HTERT RPE-1 (cell line): ENCODE results near the gene LPIN1.

Experiments used
- in situ Hi-C: fragments of 300-500 bp; cut with MboI; formaldehyde crosslinking; loops from 4 replicates; pipeline ENCODE4 v1.14.3; 2020; ENCODE audit warnings: low sequenced_read_pairs

The LPIN1 gene

DNA sequence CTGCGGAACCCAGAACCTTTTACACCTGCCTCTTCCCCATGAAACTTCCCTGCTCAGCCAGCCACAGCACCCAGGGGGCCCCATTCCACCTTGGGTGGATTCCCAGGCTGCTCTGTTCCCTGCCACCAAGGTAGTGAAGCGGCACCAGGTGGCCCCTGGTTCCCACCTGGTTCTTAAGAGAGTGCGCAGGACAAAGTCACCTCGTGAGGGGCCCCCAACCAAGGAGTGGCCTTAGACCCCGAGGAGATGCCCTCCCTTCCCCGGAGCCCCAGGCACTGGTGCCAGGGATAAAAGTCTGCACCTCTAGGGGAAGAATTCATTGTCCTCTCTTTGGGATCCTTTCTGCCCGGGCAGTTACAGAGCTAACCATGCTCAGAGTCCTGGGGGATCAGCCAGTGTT, 3.1 kb upstream of the LPIN1 start:
- in situ Hi-C loops = no loop called here

GRCh38 chr2:11743846-11744553, 2.4 kb upstream of the LPIN1 start:
- in situ Hi-C loops = no loop called here

- in situ Hi-C loops = no loop called here
Measured at GRCh38 chr2:11744631-11745394, 1.6 kb upstream of the LPIN1 start.

GRCh38 chr2:11745613-11746375, 638 bp upstream of the LPIN1 start:
- in situ Hi-C loops = no loop called here

DNA sequence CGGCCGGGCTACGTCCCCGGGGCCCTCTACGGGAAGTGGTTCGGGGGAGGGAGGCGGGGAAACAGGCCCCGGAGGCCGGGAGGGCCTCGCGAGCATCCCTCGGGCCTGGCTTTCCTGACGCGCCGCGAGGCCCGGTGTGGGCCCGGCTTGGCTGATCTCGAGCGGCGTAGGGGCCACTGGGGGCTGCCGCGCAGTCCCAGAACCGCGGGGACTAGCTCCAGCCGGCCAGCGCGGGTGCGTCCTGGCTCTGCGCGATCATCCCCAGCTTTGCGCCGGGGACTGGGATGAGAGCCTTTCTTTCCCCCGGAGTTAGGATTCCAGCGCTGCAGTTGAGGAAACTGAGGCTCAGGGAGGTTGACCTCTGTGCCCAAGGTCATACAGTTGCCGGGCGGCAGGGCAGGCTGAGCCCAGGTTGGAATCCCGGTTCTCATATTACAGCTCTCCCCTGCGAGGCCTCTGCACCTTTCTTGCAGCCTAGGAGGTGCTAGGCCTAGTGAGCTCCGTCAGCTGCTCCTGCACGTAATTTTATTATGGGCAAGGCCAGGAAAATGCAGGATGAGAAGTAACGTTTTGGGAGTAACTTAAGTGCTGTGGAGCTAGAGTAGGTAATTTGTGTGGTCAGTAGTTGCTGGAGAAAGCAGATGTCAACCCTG, 501 bp downstream of the LPIN1 start:
- in situ Hi-C loops = no loop called here

DNA sequence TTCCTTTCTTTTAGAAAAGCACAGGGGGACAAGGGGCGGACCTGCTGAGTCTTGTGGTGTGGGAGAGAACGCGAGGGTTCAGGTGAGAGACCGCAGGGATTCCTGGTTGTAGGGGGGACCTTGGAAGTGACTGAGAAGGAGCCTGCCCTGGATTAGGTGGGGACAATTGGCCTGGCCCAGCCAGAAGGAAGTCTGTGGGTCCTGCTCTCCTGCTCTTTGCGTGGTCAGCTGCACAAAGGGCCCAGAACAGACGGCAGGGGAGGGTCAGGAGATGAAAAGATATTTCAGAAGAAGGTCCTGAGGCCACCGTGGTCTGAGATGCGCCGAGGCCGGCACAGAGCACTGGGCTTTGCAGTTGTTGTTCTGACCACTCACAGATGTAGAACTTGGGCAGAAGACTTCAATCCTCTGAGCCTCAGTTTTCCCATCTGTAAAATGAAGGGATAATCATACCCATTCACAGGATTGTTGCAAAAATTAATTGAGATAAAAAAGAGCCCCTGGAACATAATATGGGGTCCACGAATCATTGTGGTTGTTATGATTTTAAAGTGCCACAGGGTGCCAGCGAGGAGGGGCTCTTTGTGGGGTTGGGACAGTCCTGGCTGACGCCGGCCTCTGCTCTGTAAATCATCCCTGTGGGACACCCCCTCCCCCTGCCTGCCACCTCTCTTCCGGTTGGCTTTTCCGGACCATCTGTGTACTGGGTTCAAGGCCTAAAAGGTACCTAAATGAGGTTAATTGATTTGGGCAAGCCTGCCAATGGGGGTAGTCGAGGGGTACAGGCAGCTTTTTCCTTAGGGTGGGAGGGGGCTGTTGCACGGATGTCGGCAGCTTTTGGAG, 1.8 kb downstream of the LPIN1 start:
- in situ Hi-C loops = no loop called here

- in situ Hi-C loops = no loop called here
Measured at GRCh38 chr2:11748861-11749645, 2.6 kb downstream of the LPIN1 start.

DNA sequence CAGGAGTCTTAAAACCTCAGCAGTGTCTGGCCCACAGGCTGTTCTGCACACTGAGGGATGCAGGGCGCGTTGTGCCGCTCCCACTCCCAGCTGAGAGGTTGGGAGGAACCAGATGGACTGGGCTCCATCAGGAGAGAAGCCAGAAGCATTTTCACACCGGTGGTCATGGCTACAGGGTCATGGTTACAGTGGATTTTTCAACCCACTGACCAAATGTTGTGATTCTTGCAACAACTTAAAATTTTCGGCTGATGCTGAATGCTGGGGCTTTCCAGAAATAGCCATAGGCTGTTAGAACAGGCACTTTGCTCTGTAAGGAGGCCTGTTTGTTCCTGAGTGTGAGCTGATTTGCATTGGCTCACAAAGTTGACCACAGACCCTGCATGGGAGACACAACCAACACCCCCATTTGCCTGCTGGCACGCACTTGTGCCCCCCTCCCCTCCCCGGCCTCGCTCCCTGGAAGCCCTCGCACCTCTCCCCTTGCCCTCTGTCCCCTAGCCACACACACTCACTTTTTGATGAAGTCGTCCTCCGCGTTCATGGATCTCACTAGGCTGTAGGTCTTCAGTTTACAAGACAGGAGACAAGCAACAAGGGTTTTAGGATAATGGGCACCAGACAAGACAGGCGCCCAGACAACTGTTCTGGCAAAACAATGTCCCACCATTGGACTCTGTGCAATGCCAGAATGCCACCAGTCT, 3.4 kb downstream of the LPIN1 start:
- in situ Hi-C loops = no loop called here

GRCh38 chr2:11750422-11750821, 4.0 kb downstream of the LPIN1 start:
- in situ Hi-C loops = no loop called here

GRCh38 chr2:11750917-11751316, 4.5 kb downstream of the LPIN1 start:
- in situ Hi-C loops = no loop called here

- in situ Hi-C loops = no loop called here
Measured at GRCh38 chr2:11752906-11753305, 6.5 kb downstream of the LPIN1 start.

GRCh38 chr2:11753452-11753885, 7.0 kb downstream of the LPIN1 start:
- in situ Hi-C loops = no loop called here

- in situ Hi-C loops = no loop called here
Measured at GRCh38 chr2:11753886-11754699, 7.7 kb downstream of the LPIN1 start.

DNA sequence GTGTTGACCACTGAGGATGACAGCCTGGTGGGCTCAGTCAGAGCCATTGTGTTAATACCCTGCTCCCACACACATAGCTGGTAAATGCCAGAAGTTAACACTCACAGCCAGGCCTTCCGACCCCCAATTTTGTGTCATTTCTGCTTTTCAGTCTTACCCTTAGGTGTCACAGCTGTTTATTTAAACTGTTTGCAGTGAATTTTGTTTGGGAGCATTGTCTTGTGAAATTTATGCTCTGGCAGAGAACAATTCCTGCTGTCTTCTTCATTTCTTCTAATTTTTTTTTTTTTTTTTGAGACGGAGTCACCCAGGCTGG, 8.2 kb downstream of the LPIN1 start:
- in situ Hi-C loops = no loop called here

- in situ Hi-C loops = no loop called here
Measured at GRCh38 chr2:11757101-11757500, 10.7 kb downstream of the LPIN1 start.

DNA sequence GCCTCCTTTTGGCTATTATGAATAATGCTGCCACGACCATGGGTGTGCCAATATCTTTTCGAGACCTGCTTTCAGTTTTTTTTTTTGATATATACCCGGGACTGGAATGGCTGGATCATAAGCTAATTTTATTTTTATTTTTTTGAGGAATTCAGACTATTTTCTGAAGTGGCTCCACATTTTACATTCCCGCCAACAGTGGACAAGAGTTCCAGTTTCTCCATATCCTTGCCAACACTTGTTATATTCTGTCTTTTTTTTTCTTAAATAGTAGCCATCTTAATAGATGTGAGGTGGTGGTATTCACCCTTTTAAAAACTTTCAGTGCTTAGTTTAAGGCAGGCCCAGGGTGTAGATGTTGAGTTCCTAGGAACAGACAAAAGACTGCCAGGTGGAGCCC, 11.8 kb downstream of the LPIN1 start:
- in situ Hi-C loops = no loop called here

GRCh38 chr2:11758647-11759046, 12.2 kb downstream of the LPIN1 start:
- in situ Hi-C loops = no loop called here
